EH (cell line): ENCODE data around the gene GSTA2.

Experiments used
- DNase-seq: peaks from one replicate; pipeline ENCODE4 v3.0.0-alpha.2; 2015; ENCODE audit warnings: low read depth

Gene GSTA2

GRCh38 chr6:52760105-52760765 lies 3.0 kb downstream of the GSTA2 start:
- no peak for DNase-seq

- DNase-seq = no peak
Observed at GRCh38 chr6:52759085-52759484, 4.2 kb downstream of the GSTA2 start.

- peak; percentile 90 for DNase-seq
Observed at GRCh38 chr6:52757651-52758338, 5.5 kb downstream of the GSTA2 start.

GRCh38 chr6:52754443-52754842 lies 8.8 kb downstream of the GSTA2 start:
- DNase-seq = no peak

GRCh38 chr6:52753137-52753536 lies 10.1 kb downstream of the GSTA2 start:
- peak; percentile 46 for DNase-seq

GRCh38 chr6:52752310-52752709 lies 11.0 kb downstream of the GSTA2 start:
- no peak for DNase-seq

- DNase-seq = no peak
Observed at GRCh38 chr6:52749556-52750152, 13.6 kb downstream of the GSTA2 start.

- peak; percentile 97 for DNase-seq
Observed at GRCh38 chr6:52747301-52747700, 16.0 kb downstream of the GSTA2 start.

- DNase-seq = no peak
Observed at GRCh38 chr6:52746213-52746612, 17.1 kb downstream of the GSTA2 start.

GRCh38 chr6:52745764-52746201 lies 17.5 kb downstream of the GSTA2 start:
- DNase-seq = no peak

GRCh38 chr6:52741872-52742271 lies 21.4 kb downstream of the GSTA2 start:
- peak; percentile 48 for DNase-seq

- no peak for DNase-seq
Observed at GRCh38 chr6:52739627-52740026, 23.6 kb downstream of the GSTA2 start.

GRCh38 chr6:52739134-52739533 lies 24.1 kb downstream of the GSTA2 start:
- DNase-seq = no peak

- no peak for DNase-seq
Observed at GRCh38 chr6:52736145-52736544, 27.1 kb downstream of the GSTA2 start.

GRCh38 chr6:52735071-52735470 lies 28.2 kb downstream of the GSTA2 start:
- no peak for DNase-seq

- no peak for DNase-seq
Observed at GRCh38 chr6:52734072-52734471, 29.2 kb downstream of the GSTA2 start.

GRCh38 chr6:52733172-52733571 lies 30.1 kb downstream of the GSTA2 start:
- no peak for DNase-seq

- no peak for DNase-seq
Observed at GRCh38 chr6:52731719-52732118, 31.6 kb downstream of the GSTA2 start.

GRCh38 chr6:52729576-52729975 lies 33.7 kb downstream of the GSTA2 start:
- DNase-seq = no peak

- DNase-seq = peak; percentile 63
Observed at GRCh38 chr6:52728394-52728793, 34.9 kb downstream of the GSTA2 start.

GRCh38 chr6:52727908-52728307 lies 35.4 kb downstream of the GSTA2 start:
- no peak for DNase-seq

- no peak for DNase-seq
Observed at GRCh38 chr6:52726741-52727535, 36.3 kb downstream of the GSTA2 start.

GRCh38 chr6:52726193-52726542 lies 37.1 kb downstream of the GSTA2 start:
- DNase-seq = no peak
